WI38 (cell line): ENCODE measurements around the gene POLR2J.

Experiments
- H3K4me3 ChIP-seq: 2 replicates; pipeline ENCODE4 v1.5.1; 2011; ENCODE audit warnings: low read depth, mild to moderate bottlenecking, control low read depth, low read length
- TF ChIP-seq, protein P1 (sequence below): IDR thresholded peaks from 2 replicates; pipeline ENCODE4 v1.5.1; 2012; ENCODE audit warnings: low read depth, mild to moderate bottlenecking, control low read depth, low read length

The POLR2J gene

DNA sequence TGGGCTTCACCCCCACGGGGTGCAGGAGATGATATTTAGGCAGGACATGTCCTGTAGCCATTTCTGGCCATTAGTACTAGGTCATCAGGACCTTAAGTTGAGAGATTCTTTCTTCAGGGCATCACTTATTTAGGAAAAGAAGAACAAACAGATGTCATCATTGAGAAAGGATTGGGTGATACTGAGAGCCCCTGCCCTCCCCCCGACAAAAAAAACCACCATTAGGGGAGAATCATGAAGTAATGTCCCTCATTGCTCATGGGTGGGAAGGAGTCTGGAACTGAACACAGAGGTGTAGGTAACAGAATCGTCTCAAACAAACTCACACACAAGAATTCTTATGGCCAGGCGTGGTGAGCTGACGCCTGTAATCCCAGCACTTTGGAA, 51.7 kb downstream of the POLR2J start:
- TF ChIP-seq, protein P1, sequence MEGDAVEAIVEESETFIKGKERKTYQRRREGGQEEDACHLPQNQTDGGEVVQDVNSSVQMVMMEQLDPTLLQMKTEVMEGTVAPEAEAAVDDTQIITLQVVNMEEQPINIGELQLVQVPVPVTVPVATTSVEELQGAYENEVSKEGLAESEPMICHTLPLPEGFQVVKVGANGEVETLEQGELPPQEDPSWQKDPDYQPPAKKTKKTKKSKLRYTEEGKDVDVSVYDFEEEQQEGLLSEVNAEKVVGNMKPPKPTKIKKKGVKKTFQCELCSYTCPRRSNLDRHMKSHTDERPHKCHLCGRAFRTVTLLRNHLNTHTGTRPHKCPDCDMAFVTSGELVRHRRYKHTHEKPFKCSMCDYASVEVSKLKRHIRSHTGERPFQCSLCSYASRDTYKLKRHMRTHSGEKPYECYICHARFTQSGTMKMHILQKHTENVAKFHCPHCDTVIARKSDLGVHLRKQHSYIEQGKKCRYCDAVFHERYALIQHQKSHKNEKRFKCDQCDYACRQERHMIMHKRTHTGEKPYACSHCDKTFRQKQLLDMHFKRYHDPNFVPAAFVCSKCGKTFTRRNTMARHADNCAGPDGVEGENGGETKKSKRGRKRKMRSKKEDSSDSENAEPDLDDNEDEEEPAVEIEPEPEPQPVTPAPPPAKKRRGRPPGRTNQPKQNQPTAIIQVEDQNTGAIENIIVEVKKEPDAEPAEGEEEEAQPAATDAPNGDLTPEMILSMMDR: no peak
- H3K4me3 ChIP-seq: no peak overlapping the region

DNA sequence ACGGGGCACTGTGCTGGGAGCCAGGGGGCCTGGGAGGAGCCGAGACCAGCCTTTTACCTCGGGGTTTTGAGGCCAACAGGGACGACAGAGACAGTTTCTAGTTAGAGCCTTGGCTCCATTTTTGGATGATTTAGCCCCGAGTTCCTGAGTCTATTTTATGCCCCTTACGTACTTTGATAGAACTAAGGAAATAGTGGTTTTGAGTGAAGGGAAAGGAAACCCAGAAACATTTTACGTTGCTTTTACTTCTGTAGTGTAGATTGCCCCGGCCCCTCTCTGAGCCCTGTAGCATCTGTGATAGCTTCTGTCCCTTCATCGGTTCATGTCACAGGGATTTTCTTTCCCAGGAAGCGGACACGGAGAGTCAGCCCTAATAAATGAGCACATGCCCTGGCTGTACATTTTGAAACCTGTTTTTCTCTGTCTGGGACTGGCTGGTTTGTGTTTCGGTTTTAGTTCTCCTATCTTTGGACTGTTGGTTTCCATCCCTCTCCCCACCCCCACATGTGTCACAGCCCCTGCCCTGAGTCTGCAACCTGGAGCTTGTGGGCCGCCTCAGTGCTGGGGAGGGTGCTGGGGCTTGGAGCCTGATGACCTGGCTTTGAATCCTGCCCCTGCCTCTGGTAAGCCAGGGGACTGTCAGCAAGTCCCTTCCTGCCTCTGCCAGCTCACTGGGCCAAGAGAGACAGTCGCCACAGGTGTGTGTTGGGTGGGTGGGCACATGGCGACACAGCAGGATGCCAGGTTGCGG, 52.3 kb downstream of the POLR2J start:
- no peak overlapping the region for H3K4me3 ChIP-seq
- TF ChIP-seq, protein P1: no peak

DNA sequence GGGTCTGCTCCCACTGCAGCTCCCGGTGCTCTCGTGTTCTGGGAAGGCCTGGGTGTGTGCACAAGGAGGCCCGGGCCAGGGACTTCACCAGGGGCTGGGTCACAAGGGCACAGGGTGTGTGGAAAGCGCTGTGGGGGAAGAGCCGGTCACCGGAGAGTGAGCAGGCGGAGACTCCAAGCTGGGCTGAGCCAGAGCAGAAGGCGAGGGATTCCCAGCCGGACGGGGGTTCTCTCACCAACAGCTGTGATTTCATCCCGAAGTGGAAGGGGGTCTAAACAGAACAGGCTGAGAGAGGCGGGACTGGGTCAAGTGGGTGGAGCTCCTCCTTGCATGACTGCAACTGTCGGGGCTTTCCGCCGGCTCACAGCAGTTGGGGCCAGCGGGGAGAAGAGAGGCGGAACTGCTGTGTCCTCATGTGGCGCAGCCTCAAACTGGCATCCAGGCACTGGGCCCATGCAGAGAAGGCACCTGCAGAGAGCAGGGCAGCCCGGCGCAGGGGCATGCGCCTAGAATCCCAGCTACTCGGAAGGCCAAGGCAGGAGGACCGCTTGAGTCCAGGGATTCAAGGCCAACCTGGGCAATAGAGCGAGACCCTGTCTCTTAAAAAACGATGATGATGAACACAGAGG, 53.0 kb downstream of the POLR2J start:
- TF ChIP-seq, protein P1: no peak
- no peak overlapping the region for H3K4me3 ChIP-seq

DNA sequence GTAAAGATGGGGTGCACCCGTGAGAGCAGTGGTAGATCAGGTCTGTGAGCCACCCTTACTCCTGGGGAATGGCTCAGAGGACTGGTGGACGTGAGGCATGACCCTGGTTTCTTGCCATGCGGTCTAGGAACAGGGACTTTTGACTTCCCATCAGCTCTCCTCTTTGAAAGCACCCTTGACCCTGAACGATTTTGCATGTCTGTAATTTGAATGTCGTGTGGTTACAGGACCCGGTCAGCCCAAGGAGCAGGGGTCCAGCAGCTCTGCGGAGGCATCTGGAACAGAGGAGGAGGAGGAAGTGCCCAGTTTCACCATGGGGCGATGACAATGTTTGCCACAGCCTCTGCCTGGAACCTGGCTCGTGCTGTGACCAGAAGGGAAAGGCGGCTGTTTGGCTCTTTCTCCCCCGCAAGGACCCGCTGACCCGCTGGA, 53.9 kb downstream of the POLR2J start:
- TF ChIP-seq, protein P1: no peak
- no peak overlapping the region for H3K4me3 ChIP-seq

DNA sequence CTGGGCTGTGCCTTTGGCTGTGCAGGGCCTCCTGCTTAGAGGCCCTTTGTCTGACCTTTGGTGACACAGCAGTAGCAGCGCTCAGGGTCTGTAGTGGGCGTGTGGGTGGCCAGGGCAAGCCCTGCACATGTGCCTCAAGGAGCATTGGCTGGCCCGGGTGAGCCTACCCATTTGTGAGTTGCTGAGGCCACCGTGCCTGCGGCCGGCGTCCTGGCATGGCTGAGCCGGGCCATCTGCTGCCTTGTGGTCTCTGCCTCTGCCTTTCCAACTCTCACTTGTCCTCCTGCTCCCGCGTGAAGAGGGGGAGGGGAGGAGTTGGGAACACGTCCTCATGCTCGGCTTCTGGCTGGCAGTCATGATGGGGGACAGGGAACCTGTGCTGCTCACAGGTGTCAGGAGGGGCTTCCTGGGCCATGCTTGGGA, 54.6 kb downstream of the POLR2J start:
- TF ChIP-seq, protein P1: no peak
- no peak overlapping the region for H3K4me3 ChIP-seq
